Glomerular endothelial cell (primary cell): Measurements from ENCODE around the gene ASCL2. TPM values are rescaled to one million over a fixed set of nuclear protein-coding genes. Genes with fewer than 3 reads are reported as not detected.
"Not testable (repeated sequence)": the region's sequence is repeated elsewhere in the genome, so short reads cannot be mapped to it uniquely, and the experiment has no call there.

ENCODE experiments used
- DNase-seq: peaks from one replicate; pipeline ENCODE4 v3.0.0-alpha.2; 2011; ENCODE audit warnings: low read depth, low spot score; ENCODE audit errors: extremely low read depth
- total RNA-seq: library from RNA; depleted of rRNA; stranded (reverse); fragments of >200 nt; gene quantifications from 2 replicates; pipeline ENCODE4 v1.2.3, GENCODE V29; 2015

The ASCL2 gene
- total RNA-seq, 1 donor from 2014 or later, result not detected

- DNase-seq, result no peak
These were observed 32.7 kb downstream of the ASCL2 start for GRCh38 chr11:2237457-2238238.

DNA sequence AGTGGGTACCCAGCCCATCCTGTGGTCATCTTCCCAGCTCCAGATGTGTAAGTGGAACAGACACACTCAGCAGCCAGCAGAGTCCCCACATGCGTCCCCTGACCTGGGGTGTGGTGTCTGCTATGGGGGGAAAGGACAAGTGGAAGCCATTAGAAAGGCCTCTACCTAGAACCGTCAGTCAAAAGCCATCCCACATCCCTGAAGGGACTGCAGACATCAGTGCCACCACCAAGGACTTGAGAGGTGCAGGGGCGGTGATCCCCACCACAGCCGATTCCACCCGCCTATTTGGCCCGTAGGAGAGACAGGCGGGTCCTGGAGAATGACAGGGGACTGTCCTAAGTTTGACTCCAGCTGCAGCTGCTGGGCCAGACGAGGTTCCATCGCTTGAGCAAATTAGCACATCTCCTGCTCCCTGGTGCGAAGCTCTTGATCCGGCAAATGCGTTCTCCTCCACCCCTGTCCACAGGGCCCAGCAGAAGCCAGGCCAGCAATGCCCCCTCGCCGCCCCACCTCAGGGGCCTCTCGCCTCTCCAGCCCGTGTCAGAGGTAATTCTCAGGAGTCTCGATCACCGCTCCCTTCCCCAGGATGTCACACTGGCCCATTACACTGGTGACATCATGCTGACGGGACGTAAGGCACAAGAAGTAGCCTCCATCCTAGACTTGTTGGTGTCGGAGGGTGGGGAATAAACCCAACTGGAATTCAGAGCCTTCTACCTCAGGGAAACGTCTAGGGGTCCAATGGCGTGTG lies 33.8 kb downstream of the ASCL2 start:
- not testable (repeated sequence) for DNase-seq

GRCh38 chr11:2235588-2236326 lies 34.6 kb downstream of the ASCL2 start:
- DNase-seq, result no peak

- DNase-seq, result no peak
These were observed 35.4 kb downstream of the ASCL2 start for GRCh38 chr11:2234963-2235362.

DNA sequence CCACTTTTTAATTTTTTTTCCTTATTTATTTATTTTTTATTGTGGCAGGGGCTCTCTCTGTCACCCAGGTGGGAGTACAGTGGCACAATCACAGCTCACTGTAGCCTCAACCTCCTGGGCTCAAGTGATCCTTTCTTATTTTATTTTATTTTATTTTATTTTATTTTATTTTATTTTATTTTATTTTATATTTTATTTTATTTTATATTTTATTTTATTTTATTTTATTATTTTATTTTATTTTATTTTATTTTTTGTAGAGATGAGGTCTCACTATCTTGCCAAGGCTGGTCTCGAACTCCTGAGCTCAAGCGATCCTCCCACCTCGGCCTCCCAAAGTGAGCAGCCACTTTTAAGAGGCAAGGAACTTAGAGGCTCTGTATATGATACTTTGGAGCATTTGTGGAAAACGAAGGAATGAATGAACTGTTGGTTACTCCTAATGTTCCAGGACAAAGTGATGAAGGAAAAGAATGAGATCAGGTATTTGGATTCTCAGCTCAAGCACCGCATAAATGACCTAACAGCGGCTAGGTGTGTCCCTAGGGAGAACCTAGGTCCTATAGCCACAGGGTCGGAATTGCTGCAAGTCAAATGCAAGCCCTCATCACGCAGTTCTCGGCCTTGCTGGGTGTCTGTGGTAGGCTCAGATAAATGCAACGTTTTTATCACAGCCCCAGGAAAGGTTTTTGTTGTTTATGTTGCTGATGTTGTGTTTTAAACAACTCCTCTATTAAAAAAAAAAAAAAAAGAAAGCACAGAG lies 36.5 kb downstream of the ASCL2 start:
- no peak for DNase-seq

DNA sequence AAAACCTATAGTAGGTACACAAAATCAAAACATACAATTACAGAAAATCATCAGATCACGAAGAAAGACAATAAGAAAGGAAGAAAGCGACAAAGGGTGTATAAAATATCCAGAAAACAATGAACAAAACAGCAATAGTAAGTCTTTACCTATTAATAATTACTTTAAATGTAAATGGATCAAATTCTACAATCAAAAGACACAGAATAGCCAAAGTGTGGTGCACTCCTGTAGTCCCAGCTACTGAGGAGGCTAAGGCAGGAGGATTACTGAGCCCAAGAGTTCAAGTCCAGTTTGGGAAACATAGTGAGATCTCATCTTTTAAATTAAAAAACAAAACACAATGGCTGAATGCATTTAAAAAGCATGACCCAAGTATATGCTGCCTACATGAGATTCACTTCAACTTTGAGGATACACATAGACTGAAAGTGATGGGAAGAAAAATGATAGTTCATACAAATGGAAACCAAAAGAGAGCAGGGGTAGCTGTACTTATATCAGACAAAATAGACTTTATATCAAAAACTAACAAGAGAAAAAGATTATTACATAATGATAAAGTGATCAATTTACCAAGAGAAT lies 40.6 kb downstream of the ASCL2 start:
- no peak for DNase-seq

DNA sequence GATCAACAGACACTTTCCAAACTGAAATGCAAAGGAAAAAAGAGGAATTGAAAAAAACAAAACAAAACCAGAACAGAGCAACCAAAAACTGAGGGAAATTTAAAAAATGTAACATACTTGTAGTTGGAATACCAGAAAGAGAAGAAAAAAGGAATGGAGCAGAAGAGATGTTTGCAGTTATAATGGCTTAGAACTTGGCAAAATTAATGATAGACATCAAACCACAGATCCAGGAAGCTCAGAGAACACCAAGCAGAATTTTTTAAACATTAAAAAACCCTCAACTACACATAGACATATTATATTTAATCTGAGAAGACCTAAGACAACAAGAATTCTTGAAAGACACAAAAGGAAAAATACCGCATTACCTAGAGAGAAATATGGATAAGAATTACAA lies 46.1 kb downstream of the ASCL2 start:
- DNase-seq, result no peak

- DNase-seq, result no peak
These were observed 47.1 kb downstream of the ASCL2 start for GRCh38 chr11:2223153-2223794.

DNA sequence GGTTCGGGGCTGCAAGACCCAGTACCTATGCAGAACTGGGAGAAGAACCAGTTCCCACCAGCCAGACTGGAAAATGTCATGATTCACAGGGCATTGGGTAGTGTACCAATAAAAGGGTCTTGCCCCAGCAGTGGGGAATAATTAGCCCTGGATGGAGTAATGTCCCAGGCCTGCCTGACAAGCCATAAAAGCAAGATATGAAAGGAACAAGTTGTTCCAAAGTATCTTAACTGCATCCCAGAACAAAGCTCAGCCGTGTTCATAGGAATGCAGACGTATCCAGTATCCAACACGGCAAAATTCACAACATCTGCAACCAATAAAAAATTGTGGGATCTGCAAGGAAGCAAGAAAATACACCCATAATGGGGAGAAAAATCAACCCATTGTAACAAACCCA lies 47.9 kb downstream of the ASCL2 start:
- DNase-seq, result no peak

GRCh38 chr11:2221591-2221990 lies 48.8 kb downstream of the ASCL2 start:
- no peak for DNase-seq

GRCh38 chr11:2221024-2221423 lies 49.4 kb downstream of the ASCL2 start:
- no peak for DNase-seq

DNA sequence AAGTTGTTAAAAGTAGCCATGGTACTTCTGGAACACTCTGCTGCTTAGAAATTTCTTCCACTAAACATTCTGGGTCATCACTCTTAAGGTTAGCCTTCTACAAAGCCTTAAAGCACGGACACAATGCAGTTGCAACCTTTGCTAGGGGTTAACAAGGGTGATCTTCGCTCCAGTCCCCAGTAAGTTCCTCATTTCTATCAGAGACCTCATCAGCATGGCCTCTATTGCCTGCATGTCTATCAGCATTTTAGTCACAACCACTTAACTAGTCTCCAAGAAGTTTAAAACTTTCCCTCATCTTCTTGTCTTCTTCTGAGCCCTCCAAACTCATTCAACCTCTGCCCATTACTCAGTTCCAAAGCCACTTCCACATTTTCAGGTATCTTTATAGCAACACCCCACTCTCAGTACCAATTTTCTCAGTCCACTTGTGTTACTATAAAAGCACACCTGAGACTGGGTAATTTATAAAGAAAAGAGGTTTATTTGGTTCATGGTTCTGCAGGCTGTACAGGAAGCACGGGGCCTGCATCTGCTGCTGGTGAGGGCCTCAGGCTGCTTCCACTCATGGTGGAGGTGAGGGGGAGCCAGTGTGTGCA lies 50.1 kb downstream of the ASCL2 start:
- no peak for DNase-seq

DNA sequence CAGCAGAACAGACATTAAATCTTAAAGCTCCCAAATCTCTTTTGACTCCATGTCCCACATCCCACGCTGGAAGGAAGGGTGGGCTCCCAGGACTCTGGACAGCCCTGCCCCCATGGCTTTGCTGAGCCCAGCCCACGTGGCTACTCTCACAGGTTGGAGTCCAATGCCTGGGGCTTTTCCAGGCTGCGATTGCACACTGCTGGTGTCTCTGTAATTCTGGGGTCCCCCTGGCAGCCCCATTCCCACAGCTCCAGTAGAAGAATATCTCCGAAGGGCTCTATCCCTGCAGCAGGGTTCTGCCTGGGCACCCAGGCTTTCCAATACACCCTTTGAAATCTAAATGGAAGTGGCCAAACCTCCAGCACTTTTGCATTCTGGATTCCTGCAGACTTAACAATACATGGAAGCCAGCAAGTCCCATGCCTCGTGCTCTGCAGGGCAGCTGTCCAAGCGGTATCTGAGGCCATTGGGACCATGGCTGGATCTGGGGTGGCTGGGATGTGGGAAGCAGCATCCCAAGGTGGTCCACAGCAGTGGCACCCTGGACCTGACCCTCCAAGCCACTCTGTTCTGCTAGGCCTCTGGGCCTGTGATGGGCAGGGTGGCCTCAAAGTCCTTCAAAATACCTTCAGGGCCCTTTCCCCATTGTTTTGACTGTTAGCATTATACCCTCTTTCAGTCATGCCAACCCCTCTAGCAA lies 50.9 kb downstream of the ASCL2 start:
- no peak for DNase-seq

Other genes starting within 250 kb of the ASCL2 start
- gene IGF2, start 131.2 kb downstream of the ASCL2 start, total RNA-seq, result 8.8 and 50.6 TPM in 2 replicates
- gene INS, start 109.4 kb downstream of the ASCL2 start, total RNA-seq, result not detected in 2 replicates
- gene TH, start 98.8 kb downstream of the ASCL2 start, total RNA-seq, result 0.23 TPM in 1 of 2 replicates, not detected in the other
- not detected in 2 replicates for gene C11orf21, start 31.3 kb upstream of the ASCL2 start, total RNA-seq
- not detected in 2 replicates for gene TSPAN32, start 31.4 kb upstream of the ASCL2 start, total RNA-seq
- 463 and 733 TPM in 2 replicates for gene CD81, start 106.7 kb upstream of the ASCL2 start, total RNA-seq
- gene TSSC4, start 130.2 kb upstream of the ASCL2 start, total RNA-seq, result 38.9 and 51.0 TPM in 2 replicates
- gene TRPM5, start 173.9 kb upstream of the ASCL2 start, total RNA-seq, result not detected in 2 replicates
- 0.05 and 1.1 TPM in 2 replicates for gene KCNQ1, start 174.4 kb upstream of the ASCL2 start, total RNA-seq